HG03039 (cell line): Measurements from ENCODE around the gene LINC01488.

ENCODE experiments used
- ATAC-seq: cut with Tn5 transposase; IDR thresholded peaks from one replicate; pipeline ENCODE4 v1.9.1; 2021; ENCODE audit warnings: mild to moderate bottlenecking, moderate library complexity; ENCODE audit not compliant: unreplicated experiment

LINC01488 gene

DNA sequence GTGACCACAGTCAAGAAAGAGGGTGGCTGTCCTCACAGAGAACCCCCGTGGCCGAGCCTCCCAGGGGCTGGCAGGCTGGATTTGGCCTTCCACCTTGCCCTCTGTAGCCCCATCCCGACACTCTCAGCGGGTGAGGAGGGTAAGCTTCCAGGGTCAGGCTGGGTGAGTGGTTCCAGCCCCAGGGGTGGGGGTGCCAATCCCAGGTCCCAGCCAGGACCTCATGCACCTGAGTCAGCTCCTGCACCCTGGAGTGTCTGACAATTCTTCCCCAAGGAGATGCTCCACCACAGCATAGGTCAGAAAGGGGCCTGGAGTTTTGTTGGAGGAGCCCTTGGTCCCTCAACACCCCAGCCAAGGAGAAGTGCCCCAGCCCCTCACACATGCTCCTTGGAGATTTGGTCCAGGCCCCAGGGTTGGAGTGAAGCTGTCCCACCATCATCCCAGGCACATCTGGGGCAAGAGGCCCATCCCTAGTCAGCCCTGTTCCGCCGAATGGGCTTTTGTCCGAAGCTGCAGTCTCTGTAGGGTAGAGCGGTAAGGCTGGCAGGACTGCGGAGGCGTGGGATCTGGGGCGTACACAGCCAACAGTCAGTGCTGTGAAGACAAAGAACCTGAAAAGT, 8.4 kb downstream of the LINC01488 start:
- ATAC-seq: no peak

DNA sequence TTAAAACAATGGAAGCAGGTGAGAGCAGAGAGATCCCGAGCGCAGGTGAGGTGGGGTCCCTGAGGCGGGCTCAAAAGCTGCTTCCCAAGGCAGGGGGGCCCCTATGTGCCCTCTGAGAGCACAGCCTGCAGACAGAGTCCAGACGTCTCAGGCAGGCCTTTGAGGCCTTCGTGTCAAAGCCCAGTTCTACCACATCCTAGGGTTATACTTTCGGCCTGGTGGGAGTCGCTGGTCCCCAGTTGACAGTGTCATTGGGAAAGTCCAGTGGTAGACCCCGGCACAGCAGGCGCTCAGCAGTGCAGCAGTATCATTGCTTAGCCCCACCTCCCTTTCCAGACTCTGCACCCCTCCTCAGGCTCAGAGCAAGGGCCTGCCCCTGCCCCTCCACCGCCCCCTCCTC, 9.1 kb downstream of the LINC01488 start:
- no peak for ATAC-seq

DNA sequence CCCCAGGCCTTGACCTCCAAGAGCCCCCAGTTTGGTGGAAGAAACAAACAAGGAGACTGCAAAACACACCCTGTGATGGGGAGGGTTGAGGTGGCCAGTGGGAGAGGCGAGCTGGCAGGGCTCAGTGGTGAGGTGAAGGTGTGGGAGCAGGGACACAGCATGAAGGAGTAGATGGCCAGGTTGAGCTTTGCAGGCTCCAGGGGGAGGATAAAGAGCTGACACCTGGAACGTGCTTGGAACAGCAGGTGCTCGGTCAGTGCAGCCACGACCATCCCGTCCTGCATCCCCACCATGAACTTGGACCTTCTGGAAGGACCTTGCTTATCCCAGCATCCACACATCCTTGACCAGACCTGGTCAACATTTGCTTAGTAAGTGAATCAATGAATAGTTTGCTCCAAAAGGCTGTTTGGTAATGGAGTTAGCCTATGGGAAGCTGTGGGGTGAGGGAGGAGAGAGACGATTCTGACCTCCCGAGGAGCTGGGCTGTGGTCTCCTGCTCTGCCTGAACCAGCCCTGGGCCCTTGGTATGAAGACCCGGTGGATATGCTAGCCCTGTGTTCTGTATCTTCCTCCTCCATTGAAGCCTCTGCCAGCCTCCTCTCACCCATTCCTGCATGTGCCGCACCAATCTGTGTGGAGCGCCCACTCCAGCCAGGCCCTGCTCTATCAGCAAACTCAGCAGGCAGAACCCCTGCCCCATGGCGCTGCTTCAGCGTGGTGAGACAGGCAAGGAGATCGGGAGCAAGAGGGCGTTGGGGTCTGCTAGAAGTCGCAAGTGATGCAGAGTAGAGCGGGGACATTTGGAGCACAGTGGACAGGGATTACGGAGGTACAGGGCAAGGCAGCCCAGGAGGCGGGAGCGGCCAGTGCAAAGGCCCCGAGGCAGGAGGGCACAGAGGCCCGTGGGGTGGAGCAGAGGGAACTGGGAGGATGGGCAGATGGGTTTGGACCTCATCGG, 9.9 kb downstream of the LINC01488 start:
- ATAC-seq: no peak

DNA sequence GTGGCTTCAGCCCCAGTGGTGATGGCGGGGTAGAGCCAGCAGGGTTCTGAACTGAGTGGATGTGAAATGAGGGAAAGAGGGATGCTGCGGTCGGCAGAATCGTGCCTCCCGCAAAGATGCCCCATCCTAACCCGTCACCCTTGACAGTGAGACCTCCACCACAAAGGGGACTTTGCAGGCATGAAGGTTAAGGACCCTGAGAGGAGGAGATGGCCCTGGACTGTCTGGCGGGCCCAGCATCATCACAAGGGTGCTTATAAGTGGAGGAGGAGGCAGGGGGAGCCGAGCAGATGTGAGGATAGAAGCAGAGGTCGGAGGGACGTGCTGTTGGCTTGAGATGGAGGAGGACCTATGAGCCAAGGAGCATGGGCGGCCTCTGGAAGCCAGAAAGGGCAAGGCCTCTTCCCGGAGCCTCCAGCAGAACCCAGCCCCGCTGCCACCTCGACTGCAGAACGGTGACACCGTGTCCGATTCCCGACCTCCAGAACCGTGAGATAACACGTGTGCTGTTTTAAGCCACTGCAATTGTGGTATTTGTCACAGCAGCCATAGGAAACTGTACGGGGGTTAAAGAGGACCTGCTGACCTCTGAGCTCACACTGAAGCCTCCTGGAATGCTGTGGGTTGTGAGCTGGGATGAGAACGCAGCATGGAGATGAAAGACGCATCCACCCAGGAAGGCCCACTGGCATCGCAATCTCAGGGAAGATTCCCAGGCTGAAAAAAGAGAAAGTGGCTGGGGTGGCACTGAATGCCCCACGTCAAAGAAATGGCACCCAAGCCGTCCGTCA, 10.9 kb downstream of the LINC01488 start:
- ATAC-seq: no peak

DNA sequence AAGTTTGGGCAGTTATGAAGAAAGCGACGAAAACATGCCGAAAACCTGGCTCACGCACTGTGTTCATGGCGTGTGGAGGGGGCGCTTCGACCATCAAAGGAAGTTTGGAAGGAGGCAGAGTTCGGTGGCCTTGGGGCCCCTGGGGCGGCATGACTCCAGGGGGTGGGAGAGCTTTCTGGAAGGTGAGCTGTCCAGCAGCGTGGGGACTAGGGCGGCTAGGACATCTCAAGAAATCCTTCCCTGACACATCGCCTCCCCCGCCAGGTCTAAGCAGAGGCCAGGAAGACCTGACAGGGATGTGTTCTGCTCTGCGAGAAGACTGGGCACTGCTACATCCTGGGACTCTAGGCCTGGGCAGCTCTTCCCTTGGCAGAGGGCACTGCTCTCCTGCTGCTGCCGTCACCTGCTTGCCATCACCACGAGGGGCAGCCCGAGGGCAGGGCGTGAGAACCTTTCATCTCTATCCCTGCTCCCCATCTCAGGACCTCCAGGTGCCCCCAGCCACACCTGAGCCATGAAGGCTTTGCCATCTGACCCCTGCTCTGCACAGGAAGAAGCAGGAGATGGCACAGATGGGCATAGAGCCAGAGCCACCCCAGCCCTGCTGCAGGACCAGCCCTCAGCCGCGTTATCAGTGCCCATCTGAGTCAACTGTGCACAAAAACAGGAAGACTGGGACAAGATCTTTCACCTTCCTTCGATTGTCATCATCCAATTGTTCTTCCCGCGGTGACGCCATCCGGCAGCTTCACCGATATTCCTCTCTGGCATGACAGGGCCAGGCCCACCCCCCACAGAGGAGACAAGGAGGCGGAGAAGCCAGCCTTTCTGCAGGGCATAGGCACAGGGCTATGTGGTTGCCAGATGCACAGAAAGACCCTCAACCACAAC, 12.7 kb downstream of the LINC01488 start:
- ATAC-seq: no peak

DNA sequence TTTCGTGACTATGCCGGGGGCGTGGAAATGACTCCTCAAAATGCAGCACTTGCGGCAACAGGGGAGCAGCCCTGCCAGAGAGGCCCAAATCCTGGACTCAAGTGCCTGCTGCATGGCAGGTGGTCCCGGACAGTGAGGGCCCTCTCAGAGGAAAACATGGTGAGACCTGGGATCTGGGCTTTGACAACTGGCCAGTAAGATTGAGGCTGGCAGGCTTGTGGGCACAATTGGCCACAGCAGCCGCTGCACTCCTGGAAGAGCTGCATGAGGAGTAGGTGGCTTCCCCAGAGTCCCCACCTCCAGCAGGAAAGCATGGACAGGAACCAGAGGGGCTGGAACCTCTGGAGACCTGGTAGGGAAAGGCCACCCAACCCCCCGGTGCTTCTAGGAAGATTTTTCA, 13.4 kb downstream of the LINC01488 start:
- no peak for ATAC-seq

DNA sequence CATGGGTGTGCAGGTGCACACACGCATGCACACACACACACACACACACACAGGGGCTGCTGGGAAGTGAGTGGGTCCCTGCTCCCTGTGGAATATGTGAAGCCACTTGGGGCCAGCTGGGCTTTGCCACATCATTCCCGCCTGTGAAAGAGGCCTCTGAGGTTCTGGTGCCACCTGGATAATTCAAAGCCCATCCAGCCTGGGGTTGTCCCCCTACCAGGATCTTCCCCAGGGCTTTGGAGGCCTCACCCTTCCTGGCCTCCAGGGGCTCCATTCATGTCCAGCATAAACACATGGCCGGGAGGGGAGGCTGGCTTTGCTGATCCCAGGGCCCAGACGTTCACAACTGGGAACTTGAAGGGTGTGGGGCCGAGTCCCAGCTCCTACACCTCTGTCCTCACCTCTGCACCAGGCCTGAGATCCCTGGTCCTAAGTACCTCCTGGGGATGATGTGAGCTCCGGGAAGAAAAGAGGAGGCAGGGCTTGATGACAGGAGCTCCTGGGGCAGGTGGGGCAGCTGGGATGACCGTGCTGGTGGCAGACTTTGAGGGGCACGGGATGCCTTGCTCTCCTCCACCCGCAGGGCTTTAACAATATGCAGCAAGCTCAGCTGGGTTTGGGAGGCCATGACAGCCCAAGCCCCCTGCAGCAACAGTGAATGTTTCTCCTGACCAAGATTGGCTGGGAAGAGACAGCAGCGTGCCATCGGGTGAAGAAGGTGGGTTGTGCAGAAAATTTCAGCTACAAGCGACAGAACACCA, 14.2 kb downstream of the LINC01488 start:
- ATAC-seq: no peak

DNA sequence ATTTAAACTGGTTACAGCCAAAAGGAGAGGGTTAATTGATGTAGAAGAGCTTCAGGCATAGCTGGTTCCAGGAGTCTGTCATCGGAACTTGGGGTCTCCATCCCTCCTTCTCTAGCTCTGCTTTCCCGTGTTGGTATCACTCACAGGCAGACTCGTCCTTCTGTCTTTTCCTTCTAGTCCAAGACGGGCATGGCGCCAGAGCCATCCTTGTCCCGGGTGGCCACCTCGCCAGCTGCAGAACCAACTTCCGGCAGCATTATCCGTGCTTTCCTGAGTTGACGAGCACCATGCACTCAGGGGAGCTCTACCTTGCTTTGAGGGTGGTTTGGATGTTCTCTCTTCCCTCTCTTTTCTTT, 14.7 kb downstream of the LINC01488 start:
- ATAC-seq: no peak

DNA sequence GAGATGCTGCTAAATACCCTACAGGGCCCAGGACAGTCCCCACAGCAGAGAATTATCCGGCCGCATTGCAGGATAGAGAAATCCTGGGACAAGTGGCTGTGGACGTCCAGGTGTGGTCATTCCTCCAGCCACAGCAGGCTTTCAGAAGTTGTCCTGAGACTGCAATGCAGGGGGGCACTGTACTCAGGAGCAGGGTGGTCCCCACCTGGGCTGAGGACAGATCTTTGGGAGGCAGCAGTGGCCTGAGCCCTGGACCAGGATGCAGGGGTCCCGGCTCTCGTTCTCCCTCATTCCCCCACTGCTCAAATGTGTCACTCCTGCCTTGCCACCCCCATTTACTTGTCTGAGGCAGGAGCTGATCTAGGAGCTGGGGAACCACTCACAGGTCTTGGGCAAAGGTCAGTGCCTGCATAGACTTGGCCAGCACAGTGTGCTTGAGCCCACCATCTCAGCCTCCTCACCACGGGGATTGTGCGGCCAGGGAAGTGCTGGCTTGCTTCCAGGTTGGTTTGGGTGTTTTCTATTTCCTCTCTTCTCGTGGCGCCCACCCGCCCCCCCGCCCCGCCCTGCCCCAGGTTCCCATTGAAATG, 15.3 kb downstream of the LINC01488 start:
- no peak for ATAC-seq

DNA sequence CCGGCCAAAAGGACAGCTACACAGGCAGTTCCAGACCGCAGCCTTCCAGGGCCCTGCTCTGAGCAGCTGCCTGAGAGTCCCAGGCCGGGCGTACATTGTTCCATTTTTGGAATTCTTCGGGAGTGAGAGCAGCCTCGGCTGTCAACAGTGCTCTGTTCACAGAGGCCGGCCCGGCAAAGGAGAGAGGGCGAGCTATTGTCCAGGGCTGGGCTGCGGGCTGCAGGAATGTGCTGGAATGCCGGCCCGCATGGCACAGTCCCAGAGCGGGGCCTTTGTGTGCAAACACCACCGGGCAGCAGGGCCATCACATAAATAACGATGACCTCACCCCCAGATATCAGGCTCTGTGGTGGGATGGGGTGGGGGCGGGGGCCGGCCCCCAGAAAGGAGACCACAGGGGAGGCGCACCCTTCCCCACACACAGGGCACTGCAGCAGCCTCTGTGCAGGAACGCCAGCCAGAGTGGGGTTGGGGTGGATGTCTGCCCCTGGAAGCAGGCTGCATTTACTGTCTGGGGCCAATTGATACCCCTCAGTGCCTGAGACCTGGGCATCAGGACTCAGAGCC, 15.8 kb downstream of the LINC01488 start:
- ATAC-seq: no peak

DNA sequence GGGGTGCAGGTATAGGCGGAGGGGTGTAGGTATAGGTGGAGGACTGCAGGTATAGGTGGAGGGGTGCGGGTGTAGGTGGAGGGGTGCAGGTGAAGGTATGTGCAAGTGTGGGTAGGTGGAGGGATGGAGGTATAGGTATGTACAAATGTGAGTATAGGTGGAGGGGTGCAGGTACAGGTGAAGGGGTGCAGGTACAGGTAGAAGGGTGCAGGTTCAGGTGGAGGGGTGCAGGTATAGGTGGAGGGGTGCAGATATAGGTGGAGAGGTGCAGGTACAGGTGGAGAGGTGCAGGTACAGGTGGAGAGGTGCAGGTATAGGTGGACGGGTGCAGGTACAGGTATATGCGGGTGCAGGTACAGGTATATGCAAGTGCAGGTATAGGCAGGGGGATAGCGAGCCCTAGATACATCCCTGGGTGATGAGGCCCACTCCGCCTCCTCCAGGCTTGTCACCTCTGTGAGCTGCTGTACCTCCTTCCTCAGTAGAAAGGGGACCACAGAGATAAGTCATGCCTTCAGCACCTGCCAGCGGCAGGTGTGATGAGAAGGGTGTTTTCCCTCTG, 17.2 kb downstream of the LINC01488 start:
- ATAC-seq: no peak

DNA sequence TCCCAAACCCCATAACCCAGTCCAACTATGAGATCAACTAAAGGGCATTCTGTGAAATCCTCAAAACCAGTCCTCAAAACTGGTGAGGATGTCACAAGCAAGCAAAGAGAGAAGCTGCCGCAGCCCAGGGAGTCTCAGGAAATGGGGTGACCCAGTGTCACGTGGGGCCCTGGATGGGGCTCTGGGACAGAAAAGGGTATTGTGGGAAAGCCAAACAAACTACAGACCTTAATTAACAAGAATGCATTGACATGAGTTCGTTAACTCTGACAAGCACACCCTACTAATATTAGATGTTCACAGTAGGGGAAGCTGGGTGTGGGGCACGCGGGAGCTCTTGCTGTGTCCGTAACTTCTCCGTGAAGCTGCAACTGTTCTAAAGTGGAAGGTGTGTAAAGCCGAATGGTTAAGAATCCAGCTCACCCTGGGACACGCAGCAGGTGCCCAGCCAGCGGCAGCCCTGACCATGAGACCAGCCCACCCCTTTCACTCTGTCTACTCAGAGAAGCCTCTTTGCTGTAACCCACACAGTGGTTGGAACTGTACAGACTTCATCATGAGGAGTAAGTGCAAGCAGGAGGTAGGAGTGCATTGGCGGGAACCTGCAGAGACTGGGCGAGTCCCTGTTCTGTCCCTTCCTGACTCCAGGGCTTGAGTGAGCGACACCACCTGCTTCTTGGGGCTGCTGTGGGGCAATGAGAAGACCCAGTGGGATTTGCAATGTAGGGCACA, 17.9 kb downstream of the LINC01488 start:
- ATAC-seq: no peak

DNA sequence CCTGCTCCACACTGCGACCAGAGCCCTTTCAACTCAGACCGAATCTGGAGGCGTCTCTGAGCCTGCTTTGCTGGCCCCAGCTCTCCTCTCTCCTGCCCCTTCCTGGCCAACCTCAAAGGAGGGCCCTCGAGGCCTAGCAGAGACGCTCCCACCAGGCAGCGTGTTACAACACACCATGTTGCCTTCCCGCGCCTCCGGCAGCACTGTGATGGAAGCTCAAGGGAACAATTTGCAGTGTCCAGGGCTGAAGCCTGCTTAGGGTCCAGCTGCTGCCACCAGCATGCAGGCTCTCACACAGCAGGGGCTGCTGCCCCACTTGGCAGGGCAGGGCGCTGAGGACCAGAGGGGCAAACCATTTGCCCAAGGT, 18.4 kb downstream of the LINC01488 start:
- ATAC-seq: no peak

DNA sequence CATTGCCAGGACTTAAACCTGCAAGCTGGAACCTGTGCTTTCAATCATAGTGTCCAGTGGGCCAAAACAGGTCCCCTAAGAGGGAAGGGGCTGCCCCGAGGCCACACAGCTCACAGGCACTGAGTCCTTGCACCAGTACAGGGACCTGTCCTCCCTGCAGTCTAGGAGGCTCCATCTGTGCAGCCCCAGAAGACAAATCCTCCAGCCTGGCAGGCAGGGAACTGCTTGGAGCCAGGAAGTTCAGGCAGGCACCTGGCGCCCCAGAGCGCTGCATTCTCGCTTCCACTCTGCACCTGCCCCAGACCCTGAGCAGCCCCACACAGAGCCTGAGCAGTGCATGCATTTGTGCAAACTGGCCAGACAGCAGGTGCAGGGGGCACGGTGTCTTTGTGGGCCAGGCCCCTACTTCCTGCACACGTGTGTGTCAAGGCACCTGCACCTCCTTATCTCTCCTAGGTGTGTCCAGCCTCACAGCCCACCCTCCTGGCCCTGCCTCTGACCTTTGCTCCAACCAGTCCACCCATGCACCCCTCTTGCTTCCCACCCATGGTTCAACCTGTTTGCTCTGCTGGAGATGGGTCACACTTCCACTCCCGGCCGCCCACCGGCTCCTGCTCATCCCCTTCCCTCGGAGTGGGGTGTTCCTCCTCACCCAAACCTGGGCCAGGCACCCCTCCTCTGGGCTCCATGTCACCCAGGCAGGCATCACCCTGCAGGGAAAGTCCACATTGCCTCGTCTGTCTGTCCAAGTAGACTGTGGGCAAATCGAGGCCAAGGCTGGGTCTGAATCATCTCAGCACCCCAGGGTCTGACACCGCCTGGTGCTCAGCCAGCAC, 19.0 kb downstream of the LINC01488 start:
- ATAC-seq: no peak

DNA sequence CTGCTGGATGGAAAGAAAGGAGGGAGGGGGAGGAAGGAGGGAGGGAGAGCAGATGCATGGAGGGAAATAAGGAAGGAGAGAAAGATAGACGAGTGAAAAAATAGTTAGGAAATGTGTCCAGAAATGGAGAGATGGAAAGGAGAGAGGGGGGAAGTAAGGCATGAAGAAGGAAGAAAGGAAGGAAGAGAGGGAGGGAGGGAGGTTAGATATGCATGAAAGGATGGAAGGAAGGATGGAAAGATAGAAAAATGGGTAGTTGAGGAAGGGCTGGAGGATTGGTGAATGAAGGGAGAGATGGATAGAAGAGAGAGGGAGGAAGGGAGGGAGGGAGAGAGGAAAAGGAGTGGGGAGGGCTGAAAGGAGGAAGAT, 19.6 kb downstream of the LINC01488 start:
- no peak for ATAC-seq

DNA sequence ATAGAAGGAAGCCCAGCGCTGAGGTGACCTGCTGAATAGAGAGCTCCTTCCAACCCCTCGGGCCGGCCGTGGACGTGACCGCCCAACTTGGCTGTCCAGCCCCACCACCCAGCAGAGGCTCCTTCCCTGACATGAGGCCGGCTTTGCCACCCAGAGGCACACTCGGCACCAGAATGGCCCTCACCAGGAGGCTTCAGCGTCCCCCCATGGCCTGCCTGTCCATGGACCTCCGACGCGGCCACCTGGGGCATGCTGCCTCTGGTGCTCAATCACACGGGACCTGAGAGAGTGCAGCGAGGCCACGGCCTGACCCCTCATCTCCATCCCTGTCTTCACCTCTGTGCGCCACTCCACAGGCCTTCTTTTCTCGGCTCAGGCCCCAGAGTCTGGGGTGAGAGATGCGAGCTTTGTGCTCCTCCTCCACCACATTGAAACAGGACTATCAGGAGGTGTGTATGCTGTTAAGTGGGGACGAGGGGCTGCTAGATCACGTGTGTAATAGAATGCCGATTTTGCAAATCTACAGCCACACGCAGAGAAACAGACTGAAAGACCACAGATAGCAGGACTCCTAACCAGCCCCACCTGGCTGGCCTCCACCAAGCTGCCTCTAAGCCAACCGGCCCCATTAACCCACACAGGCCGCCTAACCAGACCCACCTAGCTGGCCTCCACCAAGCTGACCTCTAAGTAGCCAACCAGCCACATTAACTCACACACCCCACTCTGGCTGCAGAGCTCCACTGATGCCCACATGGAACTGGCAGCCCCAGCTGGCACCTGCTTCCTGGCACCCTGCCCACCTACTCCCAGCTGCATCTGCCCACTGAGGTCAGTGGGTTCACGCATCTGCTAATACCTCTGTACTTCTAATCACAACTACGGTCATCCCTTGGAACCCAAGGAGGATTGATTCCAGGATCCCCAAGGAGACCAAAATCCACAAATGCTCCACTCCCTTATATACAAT, 20.7 kb downstream of the LINC01488 start:
- ATAC-seq: no peak
